Ovary (tissue), 9 donors: Measurements from ENCODE around the gene SV2B. TPM values are rescaled to one million over a fixed set of nuclear protein-coding genes. Genes with fewer than 3 reads are reported as not detected.

Experiments used
- DNase-seq, 5 donors: peaks; one replicate each; pipeline ENCODE4 v3.0.0-alpha.2; 2019 to 2020
- H3K27ac ChIP-seq, 2 donors: fragments of 200-600 bp; one replicate each; pipeline versions ENCODE4 v1.5.1 to v1.8.0; 2019 to 2022
- H3K27me3 ChIP-seq: fragments of 200-600 bp; one replicate; pipeline ENCODE4 v1.8.0; 2022
- H3K36me3 ChIP-seq: fragments of 200-600 bp; sonication (generic); one replicate; pipeline ENCODE4 v1.5.1; 2019
- H3K4me1 ChIP-seq: one replicate; pipeline ENCODE4 v1.8.1; 2013; ENCODE audit warnings: mild to moderate bottlenecking, moderate library complexity; ENCODE audit not compliant: insufficient read depth
- H3K4me3 ChIP-seq: fragments of 200-600 bp; sonication (generic); one replicate; pipeline ENCODE4 v1.5.1; 2017
- H3K9me3 ChIP-seq, 2 donors: fragments of 200-600 bp in 1 of 2; sonication (generic) in 1 of 2; one replicate each; pipeline versions ENCODE4 v1.5.1 to v1.8.1; 2013 to 2019; ENCODE audit warnings: mild to moderate bottlenecking in 1 of 2, moderate library complexity in 1 of 2
- EP300 ChIP-seq: sonication (generic); formaldehyde crosslinking; IDR thresholded peaks from one replicate; pipeline ENCODE4 v1.6.1; 2017; ENCODE audit warnings: antibody characterized with exemption
- POLR2A ChIP-seq: fragments of 450-650 bp; IDR thresholded peaks from one replicate; pipeline ENCODE4 v1.6.1; 2017; ENCODE audit warnings: antibody characterized with exemption, mild to moderate bottlenecking, moderate library complexity
- WGBS, 3 donors: extraction: QIAGEN DNeasy Blood & Tissue Kit in 1 of 3; methylation state at CpG; one replicate each; pipeline versions ENCODE4 v1.1.5 to v1.1.7; 2013 to 2017; 5-methylcytosine and 5-hydroxymethylcytosine counted together
- intact Hi-C, 4 donors: fragments of 100-400 bp; cut with DNase I; formaldehyde crosslinking; loops; one replicate each; pipeline versions ENCODE4 v1.11.0 to v1.15.1; 2022 to 2023
- polyA plus RNA-seq, 2 donors: library from polyadenylated mRNA; stranded (reverse); fragments of 200-250 nt in 1 of 2; fragments of 350-450 nt in 1 of 2; fragmentation: Illumina TruSeq in 1 of 2; extraction: RNeasy Lipid Tissue Mini Kit (QIAGEN cat#74804) in 1 of 2; gene quantifications; one replicate each; pipeline ENCODE4 v1.2.3, GENCODE V29; 2013 to 2014
- total RNA-seq, 7 donors: library from RNA; depleted of rRNA in 2 of 7; stranded (reverse); fragments of >200 nt in 2 of 7; fragmentation: NEBNext Ultra II Directional in 3 of 7; extraction: Animal tissue kit (Norgen Biotek cat#: 25700) in 3 of 7; gene quantifications; one replicate each; pipeline versions ENCODE4 v1.1.0 to v1.2.4, GENCODE V29; 2016 to 2023
- TF ChIP-seq, protein P1 (sequence below), 3 donors: fragments of 450-650 bp in 2 of 3; fragments of 200-600 bp in 1 of 3; IDR thresholded peaks; one replicate each; pipeline versions ENCODE4 v1.5.1 to v1.8.0; 2016 to 2022; ENCODE audit warnings: antibody characterized with exemption in 3 of 3, mild to moderate bottlenecking in 1 of 3
- donor health status: DM: no; HTN: no; CAD: no; lungs with moderate emphysema.
- donor health status: DM: no; HTN: no; CAD: no.
- donor health status: Bipolar disorder and iron deficiency.
- donor health status: DM: yes; HTN: yes; CAD: no.
- donor health status: DM: no; HTN: no; CAD: no.
- donor health status: DM: yes; HTN: yes; CAD: no.

SV2B gene
- total and polyA plus RNA-seq, 9 donors, result 0.10 to 1.3 (median 0.22) TPM; not detected in 1

- intact Hi-C loops, result no loop called here
- Histone ChIP-seq H3K4me1 (no peaks in the 10 kb centered on the region), H3K36me3 (no peaks in the 10 kb centered on the region), H3K27ac (no peak overlapping the region), H3K27me3 (no peaks in the 10 kb centered on the region), H3K9me3 (no peaks in the 10 kb centered on the region), H3K4me3 (no peak overlapping the region)
- DNase-seq, result no peak
- 83 to 91% (median 86%) methylated on average over 1 of the region's 1 CpG for WGBS, 3 donors
- TF ChIP-seq POLR2A (no peak), EP300 (no peak)
- TF ChIP-seq, protein P1, sequence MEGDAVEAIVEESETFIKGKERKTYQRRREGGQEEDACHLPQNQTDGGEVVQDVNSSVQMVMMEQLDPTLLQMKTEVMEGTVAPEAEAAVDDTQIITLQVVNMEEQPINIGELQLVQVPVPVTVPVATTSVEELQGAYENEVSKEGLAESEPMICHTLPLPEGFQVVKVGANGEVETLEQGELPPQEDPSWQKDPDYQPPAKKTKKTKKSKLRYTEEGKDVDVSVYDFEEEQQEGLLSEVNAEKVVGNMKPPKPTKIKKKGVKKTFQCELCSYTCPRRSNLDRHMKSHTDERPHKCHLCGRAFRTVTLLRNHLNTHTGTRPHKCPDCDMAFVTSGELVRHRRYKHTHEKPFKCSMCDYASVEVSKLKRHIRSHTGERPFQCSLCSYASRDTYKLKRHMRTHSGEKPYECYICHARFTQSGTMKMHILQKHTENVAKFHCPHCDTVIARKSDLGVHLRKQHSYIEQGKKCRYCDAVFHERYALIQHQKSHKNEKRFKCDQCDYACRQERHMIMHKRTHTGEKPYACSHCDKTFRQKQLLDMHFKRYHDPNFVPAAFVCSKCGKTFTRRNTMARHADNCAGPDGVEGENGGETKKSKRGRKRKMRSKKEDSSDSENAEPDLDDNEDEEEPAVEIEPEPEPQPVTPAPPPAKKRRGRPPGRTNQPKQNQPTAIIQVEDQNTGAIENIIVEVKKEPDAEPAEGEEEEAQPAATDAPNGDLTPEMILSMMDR (IDR thresholded peaks at IDR 0.05), result no peak
These were observed 4.1 kb downstream of the SV2B start for GRCh38 chr15:91104111-91104510.

DNA sequence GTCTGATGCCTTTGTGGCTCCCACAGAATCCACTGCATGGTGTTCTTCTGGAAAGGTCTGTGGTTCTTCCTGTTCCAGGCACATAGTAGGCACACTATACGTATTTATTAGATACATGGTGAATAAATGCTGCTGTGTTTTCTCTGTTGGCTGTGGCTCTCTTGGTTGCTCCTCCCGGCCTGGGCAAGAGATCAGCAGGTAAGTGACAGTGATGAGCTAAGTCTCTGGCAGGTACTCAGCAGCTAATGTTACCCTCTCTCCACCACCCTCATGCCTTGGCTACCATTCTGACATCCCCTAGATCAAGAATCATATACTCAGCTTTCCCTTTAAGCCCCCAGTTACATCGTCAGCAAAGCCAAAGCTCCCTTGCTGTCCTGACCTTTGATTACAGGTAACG lies 8.4 kb downstream of the SV2B start:
- intact Hi-C loops, result no loop called here

DNA sequence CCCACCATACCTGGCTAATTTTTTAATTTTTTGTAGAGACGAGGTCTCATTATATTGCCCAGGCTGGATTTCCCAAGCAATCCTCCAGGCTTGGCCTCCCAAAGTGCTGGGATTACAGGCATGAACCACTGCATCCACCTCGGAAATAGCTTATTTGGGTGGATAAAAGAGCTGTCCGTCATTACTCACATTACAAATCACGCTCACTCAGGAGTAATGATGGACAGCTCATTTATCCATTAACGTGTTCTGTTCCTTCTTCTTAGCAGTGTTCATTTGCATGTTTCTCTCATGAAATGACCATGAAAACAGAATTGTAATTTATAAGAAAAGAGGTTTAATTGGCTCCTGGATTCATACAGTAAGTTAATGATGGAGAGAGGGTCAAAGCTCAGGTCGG lies 9.8 kb downstream of the SV2B start:
- TF ChIP-seq EP300 (no peak), POLR2A (no peak)
- TF ChIP-seq, protein P1 (IDR thresholded peaks at IDR 0.05), result no peak
- Histone ChIP-seq H3K9me3 (no peaks in the 10 kb centered on the region), H3K4me3 (no peak overlapping the region), H3K27ac (no peak overlapping the region), H3K36me3 (no peaks in the 10 kb centered on the region), H3K27me3 (no peaks in the 10 kb centered on the region), H3K4me1 (no peaks in the 10 kb centered on the region)
- no peak for DNase-seq
- 77 to 83% (median 77%) methylated on average over 6 of the region's 6 CpGs for WGBS, 3 donors
- intact Hi-C loops, result no loop called here

More for the DNA sequence above, 8.4 kb downstream of the SV2B start:
- Histone ChIP-seq H3K9me3 (no peaks in the 10 kb centered on the region), H3K27ac (no peak overlapping the region), H3K4me1 (no peaks in the 10 kb centered on the region), H3K4me3 (no peak overlapping the region), H3K36me3 (no peaks in the 10 kb centered on the region), H3K27me3 (no peaks in the 10 kb centered on the region)
- no peak for DNase-seq
- WGBS, 3 donors, result 71 to 81% (median 73%) methylated on average over 4 of the region's 4 CpGs
- TF ChIP-seq EP300, result no peak
- TF ChIP-seq, protein P1 (IDR thresholded peaks at IDR 0.05), result no peak
- no peak for TF ChIP-seq POLR2A

- intact Hi-C loops, result no loop called here
- H3K27ac ChIP-seq, result no peak overlapping the region
- H3K9me3 ChIP-seq, result no peaks in the 10 kb centered on the region
- H3K4me3 ChIP-seq, result no peak overlapping the region
- no peak for TF ChIP-seq POLR2A
- TF ChIP-seq EP300, result no peak
- TF ChIP-seq, protein P1 (IDR thresholded peaks at IDR 0.05), result no peak
- DNase-seq, result no peak
- H3K4me1 ChIP-seq, result no peaks in the 10 kb centered on the region
- H3K36me3 ChIP-seq, result no peaks in the 10 kb centered on the region
- 43 to 59% (median 46%) methylated on average over 11 of the region's 11 CpGs for WGBS, 3 donors
- no peaks in the 10 kb centered on the region for H3K27me3 ChIP-seq
These were observed 10.3 kb downstream of the SV2B start for GRCh38 chr15:91110407-91110806.

DNA sequence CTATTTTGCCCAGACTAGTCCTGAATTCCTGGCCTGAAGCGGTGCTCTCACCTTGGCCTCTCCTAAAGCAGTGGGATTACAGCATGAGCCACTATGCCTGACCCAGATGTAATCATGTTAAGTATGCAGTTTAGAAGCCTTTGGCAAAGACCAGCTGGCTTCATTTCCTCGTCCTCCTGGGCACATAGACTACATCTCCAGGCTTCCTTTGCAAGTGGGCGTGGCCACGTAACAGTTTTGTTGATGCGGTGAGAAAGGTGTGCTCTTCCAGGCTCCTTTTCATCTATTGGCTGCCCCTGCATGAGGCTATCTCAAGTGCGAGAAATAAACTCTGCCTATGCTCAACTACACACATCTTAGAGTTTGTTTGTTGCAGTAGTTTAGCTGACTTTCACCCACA lies 13.0 kb downstream of the SV2B start:
- H3K9me3 ChIP-seq, result no peaks in the 10 kb centered on the region
- WGBS, 3 donors, result 55 to 70% (median 60%) methylated on average over 6 of the region's 6 CpGs

More for the DNA sequence above, 13.0 kb downstream of the SV2B start:
- intact Hi-C loops, result no loop called here
- Histone ChIP-seq H3K27ac (no peak overlapping the region), H3K36me3 (no peaks in the 10 kb centered on the region), H3K4me1 (no peaks in the 10 kb centered on the region), H3K4me3 (no peak overlapping the region), H3K27me3 (no peaks in the 10 kb centered on the region)
- no peak for TF ChIP-seq POLR2A
- TF ChIP-seq, protein P1 (IDR thresholded peaks at IDR 0.05), result no peak
- no peak for TF ChIP-seq EP300
- DNase-seq, result no peak
